ENCODE data around the gene CCL20.
A peak's percentile ranks its signal among the peaks of the same experiment; 100 is the strongest.

Gene CCL20

DNA sequence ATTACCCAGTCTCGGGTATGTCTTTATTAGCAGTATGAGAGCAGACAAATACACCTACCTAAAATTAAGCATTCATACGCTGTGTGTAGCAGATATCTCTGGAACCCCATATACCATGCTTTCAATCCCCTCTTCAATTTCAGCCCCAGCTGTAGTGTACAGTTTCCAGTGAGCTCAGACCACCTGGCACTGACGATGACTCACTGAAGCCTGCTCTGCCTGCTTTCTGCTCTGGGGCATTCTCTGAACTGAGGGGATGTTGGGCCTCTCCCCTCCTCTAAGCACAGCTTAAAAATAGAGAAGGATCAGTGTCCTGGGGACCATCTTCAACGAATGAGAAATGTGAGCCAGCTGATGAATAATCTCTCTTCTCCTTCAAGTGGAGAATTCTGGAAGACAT lies 8.7 kb upstream of the CCL20 start:
- no peak for DNase-seq (ENCODE audit: low read depth)

DNA sequence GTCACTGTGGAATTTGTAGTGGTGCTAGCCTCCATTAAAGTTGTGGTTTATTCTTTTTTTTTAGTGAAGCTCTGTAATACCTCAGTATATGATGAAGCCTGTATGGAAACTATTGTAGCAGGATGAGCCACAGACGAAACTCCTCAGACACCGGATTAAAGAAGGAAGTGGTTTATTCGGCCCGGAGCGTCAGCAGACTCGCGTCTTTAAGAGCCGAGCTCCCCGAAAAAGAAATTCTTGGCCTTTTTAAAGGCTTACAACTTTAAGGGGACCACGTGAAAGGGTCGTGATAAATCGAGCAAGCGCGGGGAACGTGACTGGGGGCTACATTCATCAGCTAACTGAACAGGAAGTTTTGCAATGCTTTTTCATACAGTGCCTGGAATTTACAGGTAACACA lies 8.1 kb upstream of the CCL20 start:
- no peak for DNase-seq (ENCODE audit: low read depth)

DNA sequence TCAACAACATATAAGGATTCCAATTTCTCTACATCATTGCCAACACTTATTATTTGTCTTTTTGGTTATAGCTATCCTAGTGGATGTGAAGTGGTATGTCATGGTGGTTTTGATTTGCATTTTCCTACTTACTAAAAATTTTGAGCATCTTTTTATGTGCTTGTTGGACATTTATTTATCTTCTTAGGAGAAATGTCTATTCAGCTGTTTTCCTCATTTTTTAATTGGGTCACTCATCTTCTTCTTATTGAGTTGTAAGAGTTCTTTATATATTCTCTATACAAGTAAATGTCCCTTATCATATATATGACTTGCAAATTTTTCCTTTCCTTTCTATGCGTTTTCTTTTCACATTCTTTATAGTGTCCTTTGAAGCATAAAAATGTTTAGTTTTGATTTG lies 4.7 kb upstream of the CCL20 start:
- DNase-seq (ENCODE audit: low read depth), result no peak

GRCh38 chr2:227812001-227812400 lies 1.6 kb upstream of the CCL20 start:
- no peak for DNase-seq (ENCODE audit: low read depth)

DNA sequence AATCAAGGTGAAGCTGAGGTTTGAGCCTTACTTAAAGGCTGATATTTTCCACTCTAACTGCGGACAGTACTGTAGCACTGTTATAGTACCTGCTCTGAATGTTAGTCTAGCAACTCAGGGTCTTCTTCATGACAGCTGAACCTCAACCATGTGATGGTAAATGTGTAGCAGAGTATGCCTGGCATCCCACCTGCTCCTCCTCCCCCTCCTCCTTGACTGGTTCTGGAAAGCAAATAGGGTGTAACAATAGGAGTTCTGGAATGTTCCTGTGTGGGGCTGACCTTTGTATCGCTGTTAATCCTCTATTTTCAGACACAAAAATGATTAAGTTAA lies 447 bp upstream of the CCL20 start:
- no peak for DNase-seq (ENCODE audit: low read depth)

GRCh38 chr2:227815066-227815465 lies 1.4 kb downstream of the CCL20 start:
- DNase-seq (ENCODE audit: low read depth), result no peak

DNA sequence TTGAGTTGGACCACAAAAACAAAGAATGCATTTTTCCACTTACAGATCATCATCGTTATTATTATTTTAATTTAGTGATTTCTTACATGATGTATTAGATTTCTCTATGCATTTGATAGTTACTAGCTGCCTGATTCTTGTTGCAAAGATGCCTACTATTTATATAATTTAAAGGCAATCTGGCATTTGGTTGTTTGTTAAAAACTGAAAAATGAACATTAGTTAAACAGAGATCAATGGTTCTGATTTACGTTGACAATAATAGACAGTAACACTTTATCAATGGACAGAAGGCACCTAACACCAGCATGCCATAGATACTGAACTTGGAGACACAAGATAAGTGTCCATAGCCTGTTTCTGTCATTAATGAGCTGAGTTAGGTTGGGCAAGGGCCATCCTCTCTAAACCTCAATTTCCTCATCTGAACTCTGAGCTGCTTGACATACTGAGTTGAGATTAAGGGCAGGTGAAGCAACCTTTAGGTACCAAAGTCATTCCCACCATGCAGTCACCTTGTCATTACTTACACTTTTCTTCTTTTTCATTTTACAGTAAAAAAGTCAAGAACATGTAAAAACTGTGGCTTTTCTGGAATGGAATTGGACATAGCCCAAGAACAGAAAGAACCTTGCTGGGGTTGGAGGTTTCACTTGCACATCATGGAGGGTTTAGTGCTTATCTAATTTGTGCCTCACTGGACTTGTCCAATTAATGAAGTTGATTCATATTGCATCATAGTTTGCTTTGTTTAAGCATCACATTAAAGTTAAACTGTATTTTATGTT lies 3.1 kb downstream of the CCL20 start:
- DNase-seq (ENCODE audit: low read depth), result no peak

- no peak for DNase-seq (ENCODE audit: low read depth)
Measured at GRCh38 chr2:227817336-227817735, 3.7 kb downstream of the CCL20 start.

DNA sequence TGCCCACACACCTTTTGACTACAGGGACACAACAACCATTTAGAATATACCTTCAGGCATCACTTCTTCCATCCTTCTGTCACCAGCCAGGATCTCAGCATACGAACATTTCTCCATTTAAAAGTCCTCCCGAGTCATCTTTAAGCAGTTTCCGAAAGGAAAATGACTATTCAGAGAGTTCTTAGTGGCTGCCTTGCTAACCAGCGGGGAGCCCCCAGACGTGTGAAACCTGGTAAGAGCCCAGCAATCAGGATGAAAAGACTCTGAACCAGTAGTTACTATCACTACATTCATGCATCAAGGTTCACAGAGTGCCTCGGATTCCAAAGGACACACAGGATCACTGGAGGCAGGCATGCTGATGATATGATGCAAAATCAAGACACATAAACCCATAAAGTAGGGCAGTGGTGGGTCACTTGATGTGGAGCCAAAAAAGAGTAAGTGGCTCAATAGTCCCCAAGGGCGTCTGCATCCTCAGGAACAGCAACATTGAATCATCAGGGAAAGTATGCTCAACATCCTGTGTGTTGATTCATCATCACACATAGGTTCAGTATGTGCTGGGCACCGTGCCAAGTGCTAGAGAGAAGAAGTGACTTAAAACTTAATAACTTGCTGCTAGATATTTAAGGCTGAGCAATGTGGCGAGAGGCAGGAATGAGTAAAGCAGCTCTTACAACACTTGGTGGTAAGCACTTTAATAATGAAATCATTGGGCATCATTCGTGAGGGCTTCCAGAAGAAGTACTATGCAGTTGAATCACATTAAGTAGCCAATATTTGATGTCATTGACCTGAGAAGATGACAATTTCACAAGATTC lies 4.4 kb downstream of the CCL20 start:
- DNase-seq (ENCODE audit: low read depth), result peak; percentile 74

- DNase-seq (ENCODE audit: low read depth), result no peak
Measured at GRCh38 chr2:227818675-227819397, 5.2 kb downstream of the CCL20 start.

DNA sequence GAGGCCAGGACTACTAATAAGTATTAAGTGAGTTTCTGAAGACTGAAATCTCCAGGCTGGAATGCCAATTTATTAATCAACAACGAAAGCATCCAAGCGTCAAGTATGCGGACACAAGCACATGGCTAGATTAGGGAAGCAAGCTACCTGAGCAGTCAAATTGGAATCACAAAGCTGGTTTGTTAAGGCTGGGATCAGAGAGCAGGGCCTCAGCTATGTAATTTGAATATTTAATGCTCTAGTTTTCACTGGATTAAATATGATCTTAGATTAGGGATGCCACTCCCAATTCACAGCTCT lies 5.7 kb downstream of the CCL20 start:
- DNase-seq (ENCODE audit: low read depth), result no peak

GRCh38 chr2:227821043-227821942 lies 7.7 kb downstream of the CCL20 start:
- no peak for DNase-seq (ENCODE audit: low read depth)

DNA sequence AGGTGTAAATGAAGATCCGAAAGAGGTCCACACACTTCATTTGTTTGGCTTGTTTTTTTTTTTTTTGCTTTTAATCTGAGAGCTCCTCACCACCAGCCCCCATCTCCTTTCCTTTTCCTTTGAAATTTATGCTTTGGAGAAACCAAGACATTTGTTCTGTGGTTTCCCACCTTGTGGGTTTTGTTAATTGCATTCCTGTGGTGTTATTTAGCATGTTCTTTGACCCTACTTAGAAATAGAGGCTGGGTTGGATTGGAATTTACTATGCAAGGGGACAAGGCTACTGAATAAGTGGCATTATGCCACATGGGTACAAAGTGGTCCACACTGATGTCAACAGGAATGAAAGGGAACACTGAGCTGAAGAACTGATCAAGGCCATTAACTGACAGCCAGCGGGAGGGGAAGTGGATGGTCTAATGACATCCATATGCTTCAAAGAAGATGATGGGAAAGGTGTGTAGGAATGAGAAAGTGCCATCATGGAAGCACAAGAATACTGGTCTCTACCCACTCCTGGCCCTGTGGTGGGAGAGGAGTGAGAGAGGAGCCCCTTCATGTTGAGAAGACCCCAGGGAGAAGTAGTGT lies 8.9 kb downstream of the CCL20 start:
- no peak for DNase-seq (ENCODE audit: low read depth)

DNA sequence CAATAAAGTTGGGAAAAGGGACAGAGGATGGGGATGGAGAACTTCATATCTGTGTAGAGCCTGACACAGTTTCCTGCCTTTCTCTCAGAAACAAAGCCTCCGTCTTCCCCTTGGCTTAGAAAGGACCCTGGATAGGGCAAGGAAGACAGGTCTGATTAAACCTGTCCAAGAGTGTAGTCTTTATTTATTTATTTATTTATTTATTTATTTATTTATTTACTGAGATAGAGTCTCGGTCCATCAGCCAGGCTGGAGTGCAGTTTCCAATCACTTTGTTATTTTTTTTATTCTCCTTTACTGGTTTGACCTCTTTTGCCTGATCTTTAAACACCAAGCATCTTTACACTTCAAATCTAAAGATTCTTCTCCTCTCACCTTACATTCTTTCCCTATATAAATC lies 10.3 kb downstream of the CCL20 start:
- DNase-seq (ENCODE audit: low read depth), result no peak

GRCh38 chr2:227824711-227825110 lies 11.1 kb downstream of the CCL20 start:
- DNase-seq (ENCODE audit: low read depth), result no peak

- DNase-seq (ENCODE audit: low read depth), result no peak
Measured at GRCh38 chr2:227826019-227826521, 12.4 kb downstream of the CCL20 start.

- DNase-seq (ENCODE audit: low read depth), result no peak
Measured at GRCh38 chr2:227826563-227826962, 12.9 kb downstream of the CCL20 start.

DNA sequence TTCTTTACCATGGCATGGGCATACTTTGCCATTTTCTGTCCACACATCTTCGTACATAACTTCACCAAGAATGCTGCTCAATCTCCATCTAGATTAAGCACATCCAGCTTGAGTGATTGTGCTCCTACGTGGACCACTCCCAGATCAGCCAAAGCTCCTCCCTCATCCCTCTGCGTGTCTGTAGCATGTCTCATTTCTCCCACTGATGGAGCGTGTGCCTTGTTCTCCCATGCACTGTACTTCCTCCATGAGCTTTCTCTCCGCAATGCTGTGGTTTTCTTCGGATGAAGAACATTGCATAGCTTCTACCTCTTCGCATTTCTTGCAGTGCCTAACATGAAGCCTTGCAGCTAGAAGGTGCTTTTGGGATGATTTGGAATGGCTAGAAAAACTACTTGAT lies 13.5 kb downstream of the CCL20 start:
- no peak for DNase-seq (ENCODE audit: low read depth)

- no peak for DNase-seq (ENCODE audit: low read depth)
Measured at GRCh38 chr2:227828477-227828912, 14.9 kb downstream of the CCL20 start.

DNA sequence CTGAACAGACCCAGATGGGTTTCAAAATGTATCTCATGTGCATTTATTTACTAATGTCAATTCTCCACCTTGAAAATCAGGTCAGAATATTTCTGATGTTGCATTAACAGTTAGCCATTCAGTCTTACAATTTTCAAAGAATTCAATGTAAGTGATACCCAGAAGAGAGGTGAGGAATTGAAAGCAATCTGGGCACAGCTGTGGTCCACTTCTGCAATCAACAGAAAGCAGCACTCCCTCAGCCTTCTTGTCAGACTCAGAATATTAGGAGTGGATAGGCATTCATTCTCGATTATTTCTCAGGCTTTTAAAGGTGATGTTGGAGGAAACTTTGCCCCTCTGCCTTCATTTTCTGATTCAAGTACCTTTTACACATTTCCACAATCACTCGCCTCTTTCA lies 15.7 kb downstream of the CCL20 start:
- DNase-seq (ENCODE audit: low read depth), result no peak

- DNase-seq (ENCODE audit: low read depth), result no peak
Measured at GRCh38 chr2:227834423-227834822, 20.8 kb downstream of the CCL20 start.
